Cortex of kidney (tissue), 1 donor: ENCODE data around the gene CDKAL1.

Source experiments
- DNase-seq: peaks from one replicate; lab custom pipeline; 2025; lab: John Stamatoyannopoulos, UW

The CDKAL1 gene

DNA sequence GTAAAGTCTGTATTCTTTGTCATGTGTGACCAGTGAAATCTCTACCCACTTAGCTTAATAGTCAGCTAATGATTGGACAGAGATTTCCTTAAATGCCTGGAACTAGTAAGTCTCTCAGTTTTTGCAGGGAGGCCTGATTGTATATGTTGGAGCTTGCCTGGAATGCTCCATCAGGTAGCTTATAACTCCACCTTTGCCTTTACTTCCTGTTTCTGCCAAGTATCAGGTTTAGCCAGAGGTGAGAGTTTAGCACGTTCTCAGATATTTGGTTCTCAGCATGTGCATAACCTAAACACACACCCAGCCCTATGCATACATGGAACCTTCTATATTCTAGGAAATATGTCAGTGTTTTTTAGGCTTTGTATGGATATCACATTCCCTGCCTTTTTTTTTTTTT lies 435.3 kb downstream of the CDKAL1 start:
- no peak for DNase-seq

DNA sequence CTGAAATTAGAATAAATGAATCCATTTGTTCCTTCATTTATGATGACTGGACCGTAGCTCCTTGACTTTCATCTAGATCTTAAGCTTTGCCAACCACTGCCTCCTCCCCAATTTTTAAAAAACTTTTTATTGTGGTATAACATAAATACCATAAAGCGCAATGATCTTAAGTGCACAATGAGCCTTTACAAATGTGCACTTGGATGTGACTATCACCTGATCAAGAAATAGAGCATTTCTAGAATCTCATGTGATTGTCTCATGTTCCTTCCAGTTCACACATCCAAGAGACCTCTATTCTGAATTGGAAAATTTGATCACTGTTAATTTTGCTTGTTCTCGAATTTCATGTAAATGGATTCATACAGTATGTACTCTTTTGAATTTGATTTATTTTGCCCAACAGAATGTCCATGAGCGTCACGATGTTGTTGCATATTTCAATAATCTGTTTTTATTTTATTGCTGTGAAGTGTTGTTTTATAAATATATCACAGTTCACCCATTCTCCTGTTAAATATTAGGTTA lies 442.2 kb downstream of the CDKAL1 start:
- no peak for DNase-seq

DNA sequence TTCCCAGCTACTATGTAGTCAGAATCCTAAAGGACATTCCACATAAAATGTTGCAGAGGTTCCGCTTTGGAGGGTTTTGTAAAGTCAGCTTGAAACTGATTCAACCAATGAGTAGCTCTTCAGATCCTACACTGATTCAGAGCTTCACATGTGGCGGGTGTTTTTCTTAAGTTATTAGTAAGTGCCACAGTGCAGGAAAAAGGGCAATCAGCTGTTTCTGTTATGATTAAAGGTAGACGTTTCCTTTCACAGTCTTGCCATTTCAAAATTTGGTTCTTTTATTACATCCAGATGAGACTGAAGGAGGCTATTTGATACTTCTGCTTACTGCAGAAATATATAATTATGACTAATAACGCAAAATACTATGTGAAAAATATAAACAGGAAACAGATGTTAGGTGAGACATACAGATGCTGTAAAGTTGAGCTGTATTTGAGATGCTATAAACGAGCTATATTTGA lies 443.9 kb downstream of the CDKAL1 start:
- DNase-seq, result no peak

DNA sequence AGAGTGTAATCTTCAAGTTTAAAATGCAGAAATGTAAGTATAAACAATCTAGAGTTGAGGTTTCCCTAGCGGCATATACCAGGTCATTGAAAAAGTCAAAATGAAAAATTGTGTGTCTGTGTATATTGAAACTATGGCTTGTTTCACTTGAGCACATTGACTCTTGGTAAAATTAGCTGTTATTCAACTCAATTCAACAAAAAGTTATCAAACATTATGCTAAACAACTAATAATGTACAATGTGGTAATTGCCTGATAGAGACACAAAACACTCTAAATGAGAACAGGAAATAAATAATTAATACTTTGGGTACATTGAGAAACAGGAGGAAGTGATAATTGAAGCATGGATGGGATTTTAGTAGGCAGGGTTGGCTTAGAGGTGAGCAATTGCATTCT lies 444.8 kb downstream of the CDKAL1 start:
- no peak for DNase-seq

DNA sequence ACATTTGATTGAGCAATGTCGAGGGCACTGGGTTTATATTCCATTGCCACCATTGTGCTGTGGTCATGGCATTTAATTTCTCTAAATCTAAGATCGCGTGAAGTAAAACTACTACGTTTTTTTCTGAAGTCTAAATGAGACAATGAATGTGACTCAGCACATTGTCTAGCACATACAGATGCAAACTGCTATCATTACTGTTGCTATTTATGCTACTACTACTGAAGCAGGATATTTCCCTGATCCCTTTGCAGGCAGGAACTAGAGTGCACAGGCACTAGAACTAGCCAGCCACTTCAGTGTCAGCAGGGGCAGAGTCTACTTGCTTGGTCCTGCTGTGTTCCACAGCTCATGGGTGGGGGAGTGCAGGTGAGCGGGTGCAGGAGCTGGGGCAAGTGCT lies 449.7 kb downstream of the CDKAL1 start:
- no peak for DNase-seq

DNA sequence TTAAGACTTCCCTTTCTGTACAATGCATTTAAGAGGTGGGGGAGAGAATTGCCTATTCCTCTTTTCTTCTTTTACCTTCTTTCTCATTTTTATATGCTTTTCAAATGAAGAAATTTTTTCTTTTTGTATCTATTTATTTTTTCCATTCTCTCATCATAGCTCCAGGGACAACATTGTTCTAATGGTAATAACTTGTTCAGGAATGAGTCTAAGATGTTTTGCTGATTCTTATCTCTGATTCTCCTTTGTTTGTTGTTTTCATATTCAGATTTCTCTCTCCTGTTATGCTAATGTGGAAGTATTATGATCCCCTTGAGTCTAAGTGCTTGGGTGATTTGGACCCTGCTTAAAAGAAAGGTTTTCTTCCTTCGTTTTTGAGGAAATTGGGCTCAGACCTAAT lies 451.6 kb downstream of the CDKAL1 start:
- no peak for DNase-seq

DNA sequence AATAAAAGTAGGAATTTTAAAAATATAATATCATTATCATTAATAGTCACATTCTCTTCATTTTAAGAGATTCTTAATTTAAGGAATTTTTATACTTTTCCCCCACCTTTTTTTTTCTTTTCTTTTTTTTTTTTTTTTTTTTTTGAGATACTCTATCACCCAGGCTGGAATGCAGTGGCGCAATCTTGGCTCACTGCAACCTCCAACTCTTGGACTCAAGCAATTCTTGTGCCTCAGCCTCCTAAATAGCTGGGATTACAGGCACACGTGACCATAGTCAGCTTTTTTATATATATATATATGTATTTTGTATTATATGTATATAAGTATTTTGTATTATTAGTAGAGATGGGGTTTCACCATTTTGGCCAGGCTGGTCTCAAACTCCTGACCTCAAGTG lies 457.7 kb downstream of the CDKAL1 start:
- DNase-seq, result no peak

DNA sequence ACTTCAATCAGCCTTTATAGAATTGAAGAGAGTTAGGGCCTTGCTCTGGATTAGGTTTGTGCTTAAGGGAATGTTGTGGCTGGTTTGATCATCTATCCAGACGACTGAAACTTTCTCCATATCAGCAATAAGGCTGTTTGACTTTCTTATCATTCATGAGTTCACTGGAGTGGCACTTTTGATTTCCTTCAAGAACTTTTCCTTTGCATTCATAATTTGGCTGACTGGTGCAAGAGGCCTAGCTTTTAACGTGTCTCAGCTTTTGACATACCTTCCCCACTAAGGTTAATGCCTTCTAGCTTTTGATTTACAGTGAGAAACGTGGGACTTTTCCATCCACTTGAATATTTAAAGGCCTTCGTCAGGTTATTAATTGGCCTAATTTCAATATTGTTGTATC lies 461.8 kb downstream of the CDKAL1 start:
- DNase-seq, result no peak

DNA sequence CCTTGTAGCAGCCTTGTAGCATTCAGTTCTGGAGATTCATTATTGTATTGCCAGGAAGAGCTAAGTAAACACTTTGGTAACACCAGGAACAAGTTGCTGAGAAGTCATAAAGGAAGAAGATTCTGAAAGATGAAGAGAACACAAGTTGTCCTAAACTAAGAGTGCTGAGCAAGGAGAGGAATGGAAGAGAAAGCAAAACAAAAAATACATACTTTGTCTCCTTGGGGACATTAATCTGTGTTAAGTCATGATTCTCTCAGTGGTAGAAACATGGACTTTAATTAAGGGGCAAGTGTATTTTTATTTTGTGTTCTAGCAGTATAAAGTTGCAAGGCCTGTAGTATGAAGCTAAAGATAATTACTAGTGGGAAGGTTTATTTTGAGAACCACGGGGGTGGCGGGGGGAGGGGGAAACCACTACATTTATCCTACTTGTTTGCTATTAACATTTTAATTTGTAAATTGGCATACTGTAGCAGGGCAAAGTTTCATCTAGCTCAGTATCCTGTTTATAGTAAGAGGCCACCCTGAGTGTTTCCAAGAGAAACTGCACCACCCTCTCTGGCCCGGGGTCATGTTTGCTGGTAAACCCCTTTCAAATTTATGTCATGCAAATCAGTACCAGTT lies 463.0 kb downstream of the CDKAL1 start:
- no peak for DNase-seq

DNA sequence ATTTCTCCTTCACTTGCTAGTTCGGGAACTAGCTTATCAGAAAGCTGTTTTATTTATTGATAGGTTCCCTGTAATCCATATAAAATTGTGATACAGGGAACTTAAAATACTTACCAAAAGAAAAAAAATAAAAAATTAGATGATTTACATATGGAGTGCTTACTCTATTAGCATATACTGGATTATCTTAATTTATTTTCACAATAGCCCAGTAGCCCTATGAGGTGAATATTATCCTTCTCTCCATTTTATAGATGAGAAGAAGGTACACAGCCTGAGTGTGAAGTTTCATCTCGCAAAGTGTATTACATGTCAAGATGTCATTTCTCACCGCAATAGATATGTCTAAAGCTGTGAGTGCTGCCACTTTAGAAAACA lies 463.5 kb downstream of the CDKAL1 start:
- no peak for DNase-seq

DNA sequence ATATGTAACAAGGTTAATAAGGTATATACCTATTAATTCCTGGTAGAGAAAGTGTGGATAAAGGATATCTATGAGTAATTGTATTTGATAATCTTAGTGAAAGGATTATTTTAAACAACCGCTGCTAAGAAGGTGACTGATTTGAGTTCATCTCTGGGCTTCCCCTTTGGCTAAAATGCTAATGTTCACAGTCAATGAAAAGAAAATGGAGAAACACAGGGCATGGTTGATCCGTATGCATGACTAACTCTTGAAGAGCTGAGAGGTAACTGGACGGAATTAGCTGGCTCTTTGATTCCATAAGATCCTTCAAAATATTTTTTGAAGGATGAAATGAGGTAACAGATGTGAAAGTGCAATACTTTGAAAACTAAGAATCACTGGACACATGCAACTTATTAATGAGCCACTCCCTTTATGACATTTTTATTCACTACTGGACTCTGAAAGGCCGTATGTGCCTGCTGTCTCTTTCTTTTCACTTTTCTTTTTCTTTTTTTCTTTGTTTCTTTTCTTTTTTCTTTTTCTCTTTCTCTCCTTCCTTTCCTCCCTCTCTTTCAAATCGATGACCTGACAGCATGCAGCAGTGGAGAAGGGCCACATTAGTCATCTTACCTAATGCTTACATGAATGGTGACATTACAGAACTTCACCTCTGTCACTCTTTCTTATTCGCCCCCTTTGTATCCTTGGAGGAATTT lies 464.6 kb downstream of the CDKAL1 start:
- no peak for DNase-seq

DNA sequence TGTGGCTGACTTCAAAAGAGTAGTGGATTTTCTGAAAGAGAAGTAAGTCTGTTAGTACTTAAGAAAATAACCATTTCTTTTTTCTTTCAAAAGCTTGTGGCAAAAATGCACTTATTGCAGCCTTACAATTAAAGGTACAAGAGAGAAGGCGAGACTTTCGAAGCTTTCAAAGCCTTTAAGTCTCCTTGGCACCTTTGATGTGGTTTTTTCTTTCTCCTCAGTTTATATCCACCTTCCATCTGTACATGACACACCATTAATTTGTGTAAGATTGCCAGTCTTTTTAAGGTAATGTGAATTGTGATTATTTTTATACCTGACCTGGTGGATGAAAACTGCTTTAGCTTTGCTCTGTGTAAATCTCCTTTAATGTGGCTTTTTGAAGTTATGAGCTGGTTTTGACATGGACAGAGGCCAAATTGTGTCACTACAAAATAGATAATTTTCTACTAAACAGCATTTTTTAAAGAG lies 466.1 kb downstream of the CDKAL1 start:
- DNase-seq, result no peak

DNA sequence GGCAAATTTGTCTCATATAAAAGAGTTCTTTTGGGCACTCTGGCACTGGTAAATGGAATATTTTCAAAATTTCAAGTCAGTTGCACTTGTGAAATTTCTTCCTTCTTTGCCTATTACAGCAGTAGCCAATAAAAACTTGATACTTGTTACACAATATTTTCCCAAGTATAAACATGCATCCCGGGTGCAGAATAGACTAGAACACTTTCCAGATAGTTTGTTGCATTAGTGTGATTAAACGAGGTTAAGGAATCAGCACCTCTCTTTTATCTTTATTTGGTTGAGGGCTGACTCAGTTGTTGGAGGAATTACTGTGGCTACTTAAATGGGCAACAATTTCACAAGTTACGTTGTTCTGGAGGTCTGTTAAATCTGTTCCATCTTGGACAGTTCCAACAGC lies 467.5 kb downstream of the CDKAL1 start:
- no peak for DNase-seq

DNA sequence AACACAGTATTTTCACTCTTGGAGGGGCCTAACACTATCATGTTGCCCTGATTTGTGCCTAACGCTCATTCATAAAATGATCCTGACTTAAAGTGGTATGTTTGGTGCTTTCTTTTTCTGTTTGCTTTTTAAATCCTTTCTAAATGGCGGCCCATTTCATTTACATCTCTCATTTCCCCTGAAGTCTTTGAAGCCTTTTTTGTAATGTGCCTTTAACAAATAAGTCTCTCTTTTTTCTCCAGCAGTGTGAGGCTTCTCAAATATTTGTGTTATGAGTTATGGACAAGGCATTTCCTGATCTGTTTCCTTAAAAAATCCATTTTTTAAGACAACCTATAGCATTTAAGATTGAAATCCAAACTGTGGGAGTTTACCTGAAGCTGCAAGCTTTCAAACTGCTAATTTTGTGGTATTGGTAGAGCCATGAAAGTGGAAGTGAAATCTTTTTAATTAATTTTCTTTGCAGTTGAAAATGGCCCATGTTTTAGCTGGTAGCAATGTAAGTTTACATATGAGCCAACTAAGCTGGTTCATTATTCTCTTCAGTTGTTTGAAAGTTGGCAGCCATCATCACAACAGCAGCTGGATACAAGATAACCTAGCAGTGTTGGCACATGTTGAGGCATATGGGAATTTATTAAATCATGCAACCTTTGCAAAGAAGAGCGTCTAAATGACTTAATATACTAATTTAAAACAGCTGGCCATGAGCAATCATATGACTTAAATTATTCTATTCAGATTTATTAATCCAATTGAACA lies 469.7 kb downstream of the CDKAL1 start:
- no peak for DNase-seq

DNA sequence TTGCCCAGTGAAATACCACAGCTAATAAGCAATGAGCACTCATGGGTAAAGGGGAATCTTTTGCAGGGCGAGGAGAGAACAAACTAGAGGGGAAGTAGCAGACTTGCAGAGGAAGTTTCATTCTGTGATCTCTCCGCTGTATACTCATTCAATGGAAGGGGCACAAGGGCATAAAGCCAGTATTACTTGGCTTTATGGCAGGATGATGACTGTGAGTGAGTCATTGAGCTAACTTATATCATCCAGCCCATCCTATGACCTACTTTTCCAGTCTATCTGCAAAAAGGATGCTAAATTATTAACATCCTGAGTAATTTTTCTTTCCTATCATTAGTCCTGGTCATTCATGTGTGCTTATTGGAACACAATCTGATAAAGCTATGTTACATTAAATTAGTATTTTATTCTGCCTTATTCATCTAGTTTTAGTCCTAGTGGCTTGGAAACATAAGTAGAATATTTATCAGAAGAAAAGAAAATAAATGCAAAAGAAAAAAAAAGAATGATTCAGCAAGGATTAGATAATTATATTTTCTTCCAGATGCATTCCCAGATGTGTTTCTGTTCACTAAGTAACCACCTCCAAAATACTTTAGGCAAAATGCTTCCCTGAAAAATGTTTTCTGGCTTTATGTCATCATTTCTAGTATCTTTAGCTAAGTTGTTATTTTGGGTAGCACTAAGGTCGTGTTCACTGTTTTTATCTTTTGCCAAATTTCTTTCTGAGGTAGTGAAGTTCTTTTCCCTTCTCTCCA lies 471.7 kb downstream of the CDKAL1 start:
- no peak for DNase-seq

DNA sequence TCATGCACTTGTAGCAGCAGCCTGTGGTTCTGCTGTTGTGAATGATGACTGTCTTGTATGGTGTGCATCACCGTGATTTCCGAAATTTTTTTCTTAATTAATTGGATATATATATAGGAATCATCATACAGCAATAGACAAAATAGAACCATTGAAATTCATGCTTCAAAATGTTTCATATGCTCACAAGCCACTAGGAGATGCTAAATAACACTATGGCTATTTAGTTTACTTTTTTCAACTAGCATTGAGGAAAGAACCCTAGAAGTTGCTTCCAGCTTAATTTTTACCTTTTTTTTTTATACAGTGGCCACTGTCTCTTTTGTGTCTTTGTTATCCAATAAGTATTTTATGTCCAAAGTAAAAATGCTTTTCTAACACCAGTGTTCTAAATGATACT lies 485.4 kb downstream of the CDKAL1 start:
- no peak for DNase-seq

DNA sequence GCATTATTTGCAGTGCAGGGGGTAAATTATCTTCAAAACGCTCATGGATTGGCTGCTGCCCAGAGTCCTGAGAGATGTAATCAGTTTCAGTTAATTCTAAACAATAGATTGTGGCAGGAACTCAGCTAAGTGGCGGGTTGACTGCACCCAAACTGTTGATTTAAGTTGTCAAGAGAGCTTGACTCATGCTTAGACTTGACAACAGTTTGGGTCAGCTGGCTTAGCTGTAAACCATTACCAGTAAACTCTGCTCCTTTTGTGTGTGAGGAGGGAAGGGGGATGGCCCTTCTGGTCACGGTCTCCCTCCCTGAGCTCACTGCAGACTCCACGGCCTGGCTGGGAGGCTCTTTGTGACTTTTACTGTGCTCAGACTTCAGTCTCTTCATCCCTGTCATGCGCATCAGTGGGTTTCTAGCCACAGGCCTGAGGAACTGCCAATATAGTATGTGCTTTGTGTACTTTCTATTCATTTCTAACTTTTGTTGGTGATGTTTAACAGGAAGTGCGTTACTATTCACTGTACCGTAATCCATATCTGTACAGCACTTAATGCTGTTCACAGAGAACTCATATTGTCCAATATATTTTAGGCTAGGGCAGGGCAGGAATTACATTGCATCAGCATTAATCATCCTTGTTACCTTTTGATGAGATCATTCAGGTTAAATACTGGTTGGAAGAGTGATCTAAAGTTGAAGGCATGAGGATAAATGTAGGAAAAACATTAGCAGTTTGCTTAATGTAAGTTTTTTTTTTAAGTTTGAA lies 488.3 kb downstream of the CDKAL1 start:
- DNase-seq, result no peak

DNA sequence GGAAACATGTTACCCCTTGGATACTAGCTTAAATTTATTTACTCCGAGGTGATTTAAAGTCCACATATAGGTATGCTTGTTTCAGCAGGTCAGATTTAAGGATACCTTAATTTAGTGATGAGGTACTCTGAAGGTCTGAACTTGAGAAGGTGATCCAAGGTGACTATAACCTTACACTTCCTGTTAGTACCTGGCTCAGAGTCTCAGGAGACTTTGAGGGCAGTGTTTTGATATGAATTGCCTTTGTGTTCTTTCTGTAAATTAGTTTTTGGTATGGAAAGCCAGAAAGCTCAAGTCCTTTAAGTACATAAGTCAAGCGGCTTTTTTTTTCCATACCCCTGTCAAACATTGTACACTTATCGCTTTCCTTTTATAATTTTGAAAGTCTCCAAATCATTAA lies 489.0 kb downstream of the CDKAL1 start:
- DNase-seq, result no peak

DNA sequence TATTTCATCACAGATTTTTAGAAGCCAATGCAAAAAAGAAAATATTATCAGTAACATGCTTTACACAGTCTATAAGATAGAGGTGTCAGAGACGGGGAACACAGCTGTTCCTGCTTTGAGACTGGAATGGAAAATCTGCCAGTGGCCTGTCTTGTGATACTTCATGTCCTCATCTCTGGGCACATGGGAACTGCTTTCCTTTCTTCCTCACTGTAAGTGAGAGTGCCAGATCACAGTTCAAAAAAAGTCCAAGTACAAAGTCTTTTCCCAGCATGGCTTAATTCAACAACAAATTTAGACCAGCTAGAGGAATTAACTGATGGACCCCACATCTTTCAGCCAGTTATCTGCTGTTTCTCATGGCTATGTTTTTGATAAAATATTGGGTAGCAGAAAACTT lies 490.4 kb downstream of the CDKAL1 start:
- DNase-seq, result no peak

DNA sequence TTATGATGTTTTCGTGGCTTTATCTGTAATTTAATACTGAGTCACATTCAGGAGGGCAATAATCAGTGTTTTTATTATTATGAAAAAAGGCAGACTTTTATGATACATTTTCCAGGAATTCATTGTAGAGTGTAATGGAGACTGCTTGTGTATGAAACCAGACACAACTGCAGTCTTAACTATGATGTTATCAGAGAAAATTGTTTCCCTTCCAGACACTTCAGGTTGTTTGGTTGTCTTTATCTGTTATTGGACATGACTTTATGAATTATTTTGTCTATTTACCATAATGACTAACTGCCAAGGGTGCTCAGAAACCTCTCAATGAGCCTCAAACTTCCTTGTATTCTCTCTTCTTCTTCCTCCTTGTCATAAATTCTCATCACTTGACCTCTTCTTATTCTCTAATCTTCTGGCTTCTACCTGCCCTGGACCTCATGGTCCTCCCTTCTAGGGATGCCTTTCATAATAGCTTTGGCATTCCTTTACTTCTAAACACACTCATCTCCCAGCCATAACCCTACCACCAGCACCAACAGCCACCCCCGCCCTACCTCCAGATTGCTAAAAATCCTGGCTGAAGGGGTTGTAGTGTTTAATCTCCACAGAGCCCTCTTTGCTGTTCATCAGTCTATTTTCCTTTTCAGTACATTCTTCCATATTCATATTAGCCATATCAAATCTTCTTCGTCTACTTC lies 492.5 kb downstream of the CDKAL1 start:
- DNase-seq, result no peak

DNA sequence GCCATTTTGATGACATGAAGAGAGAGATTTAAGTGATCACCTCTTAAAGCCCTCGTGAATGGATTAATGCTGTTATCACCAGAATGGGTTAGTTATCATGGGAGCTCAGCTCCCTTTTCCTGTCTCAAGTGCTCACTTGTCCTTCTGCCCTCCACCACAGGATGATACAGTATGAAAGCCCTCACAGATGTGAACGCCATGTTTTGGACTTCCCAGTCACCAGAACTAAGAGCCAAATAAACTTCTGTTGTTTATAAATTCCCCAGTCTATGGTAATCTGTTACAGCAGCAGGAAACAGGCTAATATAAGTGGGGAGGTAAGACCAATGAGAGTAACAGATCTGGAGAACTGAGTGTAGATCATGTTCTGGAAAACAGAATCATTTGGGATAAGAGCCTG lies 493.2 kb downstream of the CDKAL1 start:
- no peak for DNase-seq
